Stomach (tissue), 9 donors: ENCODE measurements around the gene LYPD6B. TPM values are rescaled to one million over a fixed set of nuclear protein-coding genes. Genes with fewer than 3 reads are reported as not detected.
A peak's percentile ranks its signal among the peaks of the same experiment; 100 is the strongest.

Experiments used
- DNase-seq, 2 donors: peaks; one replicate each; pipeline versions ENCODE4 v3.0.0 to v3.0.0-alpha.2; 2013 to 2019
- H3K27ac ChIP-seq, 5 donors: fragments of 200-600 bp in 4 of 5; sonication (generic) in 4 of 5; one replicate each; pipeline ENCODE4 v1.5.1; 2013 to 2019; ENCODE audit warnings: mild to moderate bottlenecking in 1 of 5, moderate library complexity in 1 of 5
- H3K27me3 ChIP-seq, 3 donors: fragments of 200-600 bp; sonication (generic); one replicate each; pipeline ENCODE4 v1.5.1; 2017 to 2019; ENCODE audit warnings: mixed run types in 1 of 3
- H3K36me3 ChIP-seq, 4 donors: fragments of 200-600 bp; sonication (generic); 1 replicate in 3 of 4; 2 replicates in 1 of 4; pipeline ENCODE4 v1.5.1; 2016 to 2019
- H3K4me1 ChIP-seq, 4 donors: fragments of 200-600 bp; sonication (generic); one replicate each; pipeline ENCODE4 v1.5.1; 2016 to 2019
- H3K4me3 ChIP-seq, 4 donors: fragments of 200-600 bp; sonication (generic) in 3 of 4; one replicate each; pipeline ENCODE4 v1.5.1; 2016 to 2019; ENCODE audit warnings: mild to moderate bottlenecking in 1 of 4
- H3K9me3 ChIP-seq, 4 donors: fragments of 200-600 bp; sonication (generic); one replicate each; pipeline ENCODE4 v1.5.1; 2016 to 2019
- EP300 ChIP-seq: sonication (generic); formaldehyde crosslinking; IDR thresholded peaks from one replicate; pipeline ENCODE4 v1.6.1; 2017; ENCODE audit warnings: antibody characterized with exemption
- POLR2A ChIP-seq, 4 donors: fragments of 450-650 bp; IDR thresholded peaks; one replicate each; pipeline ENCODE4 v1.6.1; 2016; ENCODE audit warnings: antibody characterized with exemption in 4 of 4, control low read depth in 2 of 4, mild to moderate bottlenecking in 1 of 4, moderate library complexity in 1 of 4
- POLR2AphosphoS5 ChIP-seq, 3 donors: sonication (generic); formaldehyde crosslinking; IDR thresholded peaks; one replicate each; pipeline ENCODE4 v1.6.1; 2016; ENCODE audit warnings: antibody characterized with exemption in 3 of 3
- WGBS, 5 donors: extraction: QIAGEN DNeasy Blood & Tissue Kit in 3 of 5; methylation state at CpG; one replicate each; pipeline versions ENCODE4 v1.1.5 to v1.1.7; 2013 to 2018; 5-methylcytosine and 5-hydroxymethylcytosine counted together
- intact Hi-C: fragments of 100-400 bp; cut with DNase I; formaldehyde crosslinking; loops from one replicate; pipeline ENCODE4 v1.15.1; 2023; ENCODE audit warnings: low total_unique reads
- polyA plus RNA-seq, 3 donors: library from polyadenylated mRNA; stranded (reverse); fragments of 200-250 nt; gene quantifications; one replicate each; pipeline ENCODE4 v1.2.3, GENCODE V29; 2013
- total RNA-seq, 5 donors: library from RNA; depleted of rRNA; stranded (reverse); fragments of >200 nt; gene quantifications; one replicate each; pipeline versions ENCODE4 v1.1.0 to v1.2.3, GENCODE V29; 2014 to 2016
- TF ChIP-seq, protein P1 (sequence below), 7 experiments: fragments of 450-650 bp in 4 of 7; fragments of 200-600 bp in 3 of 7; sonication (generic) in 3 of 7; IDR thresholded peaks; one replicate each; pipeline ENCODE4 v1.5.1; 2016 to 2019; ENCODE audit warnings: antibody characterized with exemption in 7 of 7, control low read depth in 2 of 7, mild to moderate bottlenecking in 1 of 7
- donor health status: healthy with polysubstance abuse.
- donor health status: Bipolar disorder and iron deficiency.
- donor health status: healthy.

Gene LYPD6B
- total and polyA plus RNA-seq, 8 donors: 10.9 to 88.7 (median 20.5) TPM; not detected in 1

GRCh38 chr2:149068996-149069888 is 30.7 kb downstream of the LYPD6B start:
- DNase-seq: no peak
- peak overlapping the region in 4 of 5 donors; percentile 25 to 50 (median 39) for H3K27ac ChIP-seq
- no peak overlapping the region for H3K4me3 ChIP-seq
- H3K9me3 ChIP-seq: no peaks in the 10 kb centered on the region
- TF ChIP-seq, protein P1, sequence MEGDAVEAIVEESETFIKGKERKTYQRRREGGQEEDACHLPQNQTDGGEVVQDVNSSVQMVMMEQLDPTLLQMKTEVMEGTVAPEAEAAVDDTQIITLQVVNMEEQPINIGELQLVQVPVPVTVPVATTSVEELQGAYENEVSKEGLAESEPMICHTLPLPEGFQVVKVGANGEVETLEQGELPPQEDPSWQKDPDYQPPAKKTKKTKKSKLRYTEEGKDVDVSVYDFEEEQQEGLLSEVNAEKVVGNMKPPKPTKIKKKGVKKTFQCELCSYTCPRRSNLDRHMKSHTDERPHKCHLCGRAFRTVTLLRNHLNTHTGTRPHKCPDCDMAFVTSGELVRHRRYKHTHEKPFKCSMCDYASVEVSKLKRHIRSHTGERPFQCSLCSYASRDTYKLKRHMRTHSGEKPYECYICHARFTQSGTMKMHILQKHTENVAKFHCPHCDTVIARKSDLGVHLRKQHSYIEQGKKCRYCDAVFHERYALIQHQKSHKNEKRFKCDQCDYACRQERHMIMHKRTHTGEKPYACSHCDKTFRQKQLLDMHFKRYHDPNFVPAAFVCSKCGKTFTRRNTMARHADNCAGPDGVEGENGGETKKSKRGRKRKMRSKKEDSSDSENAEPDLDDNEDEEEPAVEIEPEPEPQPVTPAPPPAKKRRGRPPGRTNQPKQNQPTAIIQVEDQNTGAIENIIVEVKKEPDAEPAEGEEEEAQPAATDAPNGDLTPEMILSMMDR (IDR thresholded peaks at IDR 0.05): no peak
- intact Hi-C loops: no loop called here
- H3K4me1 ChIP-seq: peaks cover 6 to 60% (median 29%) of the 10 kb centered on the region in 4 donors
- no peaks in the 10 kb centered on the region for H3K36me3 ChIP-seq
- no peaks in the 10 kb centered on the region for H3K27me3 ChIP-seq
- WGBS, 5 donors: 33 to 46% (median 46%) methylated on average over 5 of the region's 5 CpGs

- peak; percentile 75 to 79 for DNase-seq
Measured at GRCh38 chr2:149070681-149071320, 32.3 kb downstream of the LYPD6B start.

DNA sequence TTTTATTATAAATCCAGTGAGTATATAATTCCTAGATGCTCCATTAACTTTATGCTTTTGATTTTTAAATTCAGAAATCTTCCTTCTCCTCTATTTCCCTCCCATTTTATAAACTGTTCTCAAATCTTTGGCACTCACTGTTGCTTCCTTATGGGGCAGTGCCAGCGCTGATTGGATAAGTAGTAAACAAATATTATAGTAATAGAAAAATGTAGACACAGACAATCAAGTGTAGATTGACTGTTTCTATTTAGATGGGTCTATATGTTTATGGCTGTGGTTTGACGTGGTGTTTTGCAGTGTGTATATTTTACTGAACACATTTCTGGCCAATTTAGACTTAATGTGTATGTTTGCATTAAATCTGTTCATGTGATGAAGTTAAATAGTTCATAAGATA is 36.6 kb downstream of the LYPD6B start:
- Histone ChIP-seq H3K27ac (no peak overlapping the region), H3K4me3 (no peak overlapping the region), H3K27me3 (no peaks in the 10 kb centered on the region), H3K4me1 (peaks cover 7 to 63% (median 25%) of the 10 kb centered on the region in 4 donors), H3K36me3 (no peaks in the 10 kb centered on the region), H3K9me3 (no peaks in the 10 kb centered on the region)
- TF ChIP-seq, protein P1 (IDR thresholded peaks at IDR 0.05): no peak
- peak in 1 of 3 donors; percentile 55 for TF ChIP-seq POLR2AphosphoS5 (IDR thresholded peaks at IDR 0.05)
- 25 to 50% (median 31%) methylated on average over 2 of the region's 2 CpGs for WGBS, 5 donors
- peak in 1 of 2 donors; percentile 73 for DNase-seq
- intact Hi-C loops: no loop called here

More at GRCh38 chr2:149070681-149071320, 32.3 kb downstream of the LYPD6B start:
- intact Hi-C loops: no loop called here
- WGBS, 5 donors: 32 to 56% (median 34%) methylated on average over 9 of the region's 9 CpGs
- Histone ChIP-seq H3K27ac (peak overlapping the region in 4 of 5 donors; percentile 5 to 50 (median 45)), H3K4me3 (no peak overlapping the region), H3K4me1 (peaks cover 3 to 66% (median 31%) of the 10 kb centered on the region in 4 donors), H3K36me3 (no peaks in the 10 kb centered on the region), H3K9me3 (no peaks in the 10 kb centered on the region), H3K27me3 (no peaks in the 10 kb centered on the region)
- TF ChIP-seq, protein P1 (IDR thresholded peaks at IDR 0.05): no peak
- no peak for TF ChIP-seq POLR2A (IDR thresholded peaks at IDR 0.05)
- TF ChIP-seq EP300: no peak
- TF ChIP-seq POLR2AphosphoS5 (IDR thresholded peaks at IDR 0.05): peak in 2 of 3 donors; percentile 80

DNA sequence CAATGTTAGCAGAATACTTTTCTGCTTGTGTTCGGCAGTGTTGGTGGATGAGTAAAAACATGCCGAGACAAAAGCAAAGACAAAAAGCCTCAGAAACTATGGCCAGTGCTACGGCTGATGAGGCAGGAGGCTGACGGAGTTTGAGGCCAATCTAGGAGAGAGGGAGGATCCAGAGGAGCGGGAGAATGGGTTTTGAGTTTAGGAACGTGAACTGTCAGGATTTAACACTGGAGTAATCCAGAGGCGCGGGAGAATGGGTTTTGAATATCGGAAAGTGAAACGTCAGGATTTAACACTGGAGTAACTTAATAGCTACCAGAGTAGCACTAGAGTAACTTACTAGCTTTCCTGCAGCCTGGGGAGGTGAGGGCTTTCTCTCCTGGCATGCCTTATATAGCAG is 37.4 kb downstream of the LYPD6B start:
- Histone ChIP-seq H3K27ac (no peak overlapping the region), H3K4me3 (peak overlapping the region in 2 of 4 donors; percentile 4 to 15), H3K4me1 (peaks cover 7 to 56% (median 21%) of the 10 kb centered on the region in 4 donors), H3K27me3 (no peaks in the 10 kb centered on the region), H3K9me3 (no peaks in the 10 kb centered on the region), H3K36me3 (no peaks in the 10 kb centered on the region)
- TF ChIP-seq POLR2A (IDR thresholded peaks at IDR 0.05): no peak
- DNase-seq: no peak
- intact Hi-C loops: no loop called here
- 43 to 64% (median 45%) methylated on average over 10 of the region's 10 CpGs for WGBS, 5 donors
